Measurements from ENCODE around the gene OTOF.
A peak's percentile ranks its signal among the peaks of the same experiment; 100 is the strongest.

Gene OTOF

DNA sequence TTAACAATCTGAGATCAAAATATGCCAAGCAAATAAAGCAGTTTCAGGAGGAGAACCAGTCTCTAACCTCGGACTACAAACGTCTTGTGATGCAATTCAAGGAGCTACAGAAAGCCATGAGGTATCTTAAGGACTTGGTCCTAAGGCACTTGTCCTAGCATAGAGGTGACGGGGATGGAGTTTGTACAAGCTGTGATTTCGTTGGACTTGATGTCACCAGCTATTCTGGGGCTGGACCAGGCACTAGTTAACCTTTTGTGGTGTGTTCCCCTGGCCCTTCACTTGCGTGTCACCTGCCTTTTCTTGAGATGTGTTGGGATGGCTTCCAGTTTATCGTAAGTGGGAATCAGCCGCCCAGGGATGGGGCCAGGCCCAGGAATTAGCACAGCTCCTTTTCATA, 33.7 kb downstream of the OTOF start:
- no peak for DNase-seq

DNA sequence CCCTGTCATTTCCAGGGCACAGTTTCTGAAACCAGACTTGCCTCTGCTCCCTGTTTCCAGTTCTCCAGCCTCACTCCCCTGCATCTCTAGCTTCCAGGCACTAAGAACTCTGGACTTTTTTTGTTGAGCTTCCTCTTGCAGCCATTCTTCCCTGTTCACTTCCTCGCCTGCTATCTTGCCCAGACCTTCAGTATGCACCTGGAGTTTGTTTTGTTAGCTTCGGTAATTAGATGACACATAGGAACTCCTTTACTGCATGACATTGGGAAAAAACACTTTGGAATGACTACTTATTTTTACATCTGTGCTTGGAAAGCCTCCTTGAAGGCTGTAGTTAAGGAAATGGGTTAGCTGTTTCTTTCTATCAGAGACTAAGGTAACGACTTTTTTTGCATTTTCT, 35.2 kb downstream of the OTOF start:
- DNase-seq, result no peak

DNA sequence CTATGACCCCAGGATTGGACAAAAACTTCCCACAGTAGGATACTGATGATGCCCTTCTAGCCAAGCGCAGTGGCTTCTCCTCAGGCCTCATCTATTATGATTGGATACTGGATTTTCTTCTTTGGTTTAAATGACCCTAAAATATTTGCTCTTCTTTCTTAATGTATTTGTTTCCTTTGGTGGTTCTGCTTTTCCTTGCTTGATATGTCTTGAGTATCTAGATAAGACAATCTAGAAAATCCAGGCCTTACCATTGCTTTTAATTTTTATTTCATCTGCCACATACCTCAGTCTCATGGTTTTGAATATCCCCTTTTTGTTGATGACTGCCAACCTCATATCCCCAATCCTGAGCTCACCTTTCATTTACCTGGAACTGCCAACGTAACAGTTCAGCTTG, 35.6 kb downstream of the OTOF start:
- no peak for DNase-seq

DNA sequence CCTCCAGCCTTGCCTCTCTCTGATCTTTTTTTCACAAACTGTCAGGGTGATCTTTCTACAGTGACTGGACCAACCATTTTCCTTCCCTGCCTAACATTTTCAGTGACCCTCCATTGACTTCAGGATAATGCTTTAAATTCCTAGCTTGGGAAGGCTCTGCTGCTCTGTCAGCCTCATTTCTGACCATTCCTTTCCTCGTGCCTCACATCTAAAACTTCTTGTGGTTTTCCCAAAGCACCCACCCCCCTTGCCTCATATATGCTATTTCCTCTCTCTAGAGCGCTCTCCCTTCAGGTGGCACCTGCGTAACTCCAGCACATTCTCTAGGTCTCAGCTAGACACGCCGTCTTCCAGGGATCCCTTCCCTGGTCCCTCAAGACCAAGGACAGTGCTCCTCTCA, 39.0 kb downstream of the OTOF start:
- no peak for DNase-seq

DNA sequence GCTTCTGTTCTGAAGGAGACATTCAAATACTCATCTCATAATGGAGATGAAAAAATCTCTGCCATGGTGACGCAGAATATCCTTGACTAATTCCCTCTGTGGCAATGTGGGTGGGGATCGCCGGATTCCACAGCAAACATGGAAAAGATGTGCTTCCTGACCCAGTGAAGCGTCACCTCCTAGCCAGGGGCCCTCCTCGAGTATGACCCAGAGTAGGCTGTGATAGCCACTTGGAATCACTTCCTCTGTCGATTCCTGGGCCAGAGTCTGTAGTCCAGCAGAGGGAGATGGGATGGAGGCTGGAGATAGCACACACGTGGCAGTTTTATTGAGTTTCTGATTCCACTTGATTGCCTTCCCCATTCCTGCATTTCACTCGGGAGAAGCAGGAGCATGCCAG, 39.4 kb downstream of the OTOF start:
- no peak for DNase-seq

DNA sequence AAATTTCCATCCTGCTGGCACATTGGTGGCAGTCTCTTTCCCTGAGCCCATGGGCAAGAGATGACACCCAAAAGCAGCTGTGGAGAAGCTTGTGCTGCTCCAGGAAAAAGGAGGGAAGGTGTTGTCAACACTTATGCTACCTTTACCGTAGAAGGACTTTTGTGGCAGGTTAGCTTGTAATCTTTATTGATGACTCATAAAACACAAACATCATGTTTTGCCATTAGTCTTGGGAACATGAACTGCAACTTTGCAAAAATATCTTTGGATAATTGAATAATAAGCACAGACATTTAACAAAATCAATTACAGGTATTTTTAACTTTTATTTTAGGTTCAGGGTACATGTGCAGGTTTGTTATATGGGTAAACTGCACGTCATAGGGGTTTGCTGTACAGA, 42.8 kb downstream of the OTOF start:
- DNase-seq, result no peak

DNA sequence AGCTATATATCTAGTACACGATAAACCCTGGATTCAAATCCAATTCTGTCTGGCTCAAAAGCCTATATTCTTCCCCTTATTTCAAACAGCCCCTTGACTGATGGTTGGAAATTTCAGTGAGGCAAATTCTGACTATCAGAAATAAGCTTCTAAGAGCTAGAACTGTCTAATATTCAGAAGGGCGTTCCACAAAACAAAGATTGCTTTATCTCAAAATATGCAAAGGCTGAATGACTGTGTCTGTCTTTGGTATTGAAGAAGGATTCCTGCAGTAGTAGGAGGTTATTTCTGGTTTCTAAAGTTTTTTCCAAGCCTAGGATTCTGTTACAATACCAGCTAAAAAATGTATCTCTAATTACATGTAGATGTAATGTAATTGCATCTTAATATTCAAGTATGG, 45.1 kb downstream of the OTOF start:
- no peak for DNase-seq

DNA sequence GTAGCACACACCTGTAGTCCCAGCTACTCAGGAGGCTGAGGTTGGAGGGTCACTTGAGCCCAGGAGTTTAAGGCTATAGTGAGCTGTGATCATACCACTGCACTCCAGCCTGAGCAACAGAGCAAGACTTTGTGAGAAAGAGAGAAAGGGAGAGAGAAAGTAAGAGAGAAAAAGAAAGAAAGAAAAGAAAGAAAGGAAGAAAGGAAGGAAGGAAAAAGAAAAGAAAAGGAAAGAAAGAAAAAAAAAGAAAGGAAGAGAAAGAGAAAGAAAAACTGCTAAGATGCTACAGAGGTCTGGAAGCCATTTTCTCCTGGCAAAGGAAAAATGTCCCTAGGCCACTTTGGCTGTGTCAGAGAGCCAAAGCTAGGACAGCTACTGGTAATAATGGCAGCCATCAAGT, 45.6 kb downstream of the OTOF start:
- no peak for DNase-seq

DNA sequence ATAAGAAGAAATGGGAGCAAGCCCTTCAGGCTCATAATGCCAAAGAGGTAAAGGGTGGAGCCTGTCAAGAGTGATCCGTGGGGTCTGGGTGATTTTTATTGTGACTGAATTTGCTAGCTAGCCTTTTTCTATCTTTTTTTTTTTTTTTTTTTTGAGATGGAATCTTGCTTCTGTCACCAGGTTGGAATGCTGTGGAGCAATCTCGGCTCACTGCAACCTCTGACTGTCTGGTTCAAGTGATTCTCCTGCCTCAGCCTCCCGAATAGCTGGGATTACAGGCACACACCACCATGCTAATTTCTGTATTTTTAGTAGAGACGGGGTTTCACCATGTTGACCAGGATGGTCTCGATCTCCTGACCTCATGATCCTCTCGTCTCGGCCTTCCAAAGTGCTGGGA, 47.1 kb downstream of the OTOF start:
- no peak for DNase-seq

DNA sequence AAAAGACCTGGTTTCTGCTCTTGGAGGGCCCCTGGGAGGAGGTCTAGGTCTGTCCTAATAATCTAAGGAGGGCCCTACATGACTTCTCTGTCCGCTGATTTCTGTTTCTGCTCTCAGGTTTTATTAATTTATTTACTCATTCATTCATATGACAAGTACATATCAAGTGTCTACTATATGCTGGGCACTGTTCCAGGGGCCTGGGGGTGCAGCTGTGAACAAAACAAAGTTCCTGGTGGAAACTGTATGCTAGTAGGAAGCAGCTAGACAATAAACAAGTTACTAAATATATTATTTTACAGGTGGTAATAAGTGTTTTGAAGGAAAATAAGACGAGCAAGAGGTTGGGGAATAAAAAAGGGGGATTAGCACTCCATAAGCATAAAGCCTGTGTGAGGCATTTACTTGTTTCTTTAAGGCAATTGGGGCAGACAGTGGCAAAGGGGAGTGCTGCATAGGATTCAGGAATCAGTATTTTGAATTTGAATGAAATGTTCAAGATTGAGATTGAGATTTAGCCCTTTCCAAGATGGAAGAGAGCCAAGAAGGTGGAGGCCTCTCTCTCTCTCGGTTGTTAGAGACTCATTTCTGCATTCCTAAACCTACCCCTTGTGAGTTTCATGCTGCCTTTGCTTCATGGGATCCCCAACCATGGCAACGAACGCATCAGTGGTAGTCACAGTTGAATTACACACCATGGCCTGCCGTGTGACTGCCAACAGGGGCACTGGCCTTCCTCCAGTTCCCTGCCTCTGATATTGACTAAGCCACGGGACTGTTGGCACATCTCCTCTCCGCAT, 47.9 kb downstream of the OTOF start:
- DNase-seq, result peak; percentile 18

DNA sequence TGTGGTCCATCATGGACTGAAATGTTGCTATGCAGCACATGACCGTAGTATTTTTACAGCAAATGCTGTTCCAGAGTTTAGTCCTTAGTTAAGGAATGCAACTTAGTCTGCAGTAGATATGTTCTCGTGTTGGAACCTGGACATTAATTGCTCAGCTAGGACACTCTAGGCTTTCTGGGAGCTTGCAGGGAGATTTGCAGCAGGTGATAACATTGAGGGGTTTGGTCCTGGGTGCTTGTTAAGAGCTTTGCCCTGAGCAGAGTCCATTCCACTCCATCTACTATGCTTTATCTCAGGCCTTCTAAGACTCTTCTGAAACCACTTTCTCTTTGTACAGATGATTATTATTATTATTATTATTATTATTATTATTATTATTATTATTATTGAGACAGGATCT, 49.1 kb downstream of the OTOF start:
- no peak for DNase-seq

DNA sequence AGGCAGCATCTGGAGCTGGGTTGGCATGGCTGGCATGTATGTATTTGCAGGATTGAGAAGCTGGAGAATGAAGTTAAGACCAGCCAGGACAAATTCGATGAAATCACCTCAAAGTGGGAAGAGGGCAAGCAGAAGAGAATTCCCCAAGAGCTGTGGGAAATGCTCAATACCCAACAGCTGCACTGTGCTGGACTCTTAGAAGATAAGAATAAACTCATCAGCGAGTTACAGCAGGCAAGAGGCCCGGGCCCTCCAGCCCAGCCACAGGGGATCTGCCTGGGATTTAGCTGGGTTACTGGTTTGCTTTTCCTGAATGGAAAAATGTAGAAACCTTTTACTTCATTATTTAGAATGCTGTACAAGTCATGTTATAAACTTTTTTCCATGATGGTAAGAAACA, 53.7 kb downstream of the OTOF start:
- DNase-seq, result no peak

DNA sequence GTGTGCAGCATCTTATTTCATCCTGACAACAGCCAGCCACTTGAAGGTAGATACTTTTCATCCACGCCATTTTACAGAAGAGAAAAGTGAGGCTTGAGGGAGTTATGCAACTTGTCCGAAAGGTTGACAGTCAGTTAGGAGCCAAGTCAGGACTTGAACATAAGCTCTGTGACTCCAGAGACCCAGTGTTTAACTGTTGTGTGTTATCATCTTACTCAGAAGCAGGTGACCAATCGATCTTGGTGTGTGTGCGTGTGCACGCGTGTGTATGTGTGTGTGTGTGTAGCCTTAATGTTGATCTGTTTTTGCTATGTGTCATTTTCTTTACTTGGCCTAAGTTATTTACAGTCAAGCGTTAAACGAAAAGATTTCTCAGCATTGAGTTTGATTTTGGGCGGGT, 54.2 kb downstream of the OTOF start:
- no peak for DNase-seq

DNA sequence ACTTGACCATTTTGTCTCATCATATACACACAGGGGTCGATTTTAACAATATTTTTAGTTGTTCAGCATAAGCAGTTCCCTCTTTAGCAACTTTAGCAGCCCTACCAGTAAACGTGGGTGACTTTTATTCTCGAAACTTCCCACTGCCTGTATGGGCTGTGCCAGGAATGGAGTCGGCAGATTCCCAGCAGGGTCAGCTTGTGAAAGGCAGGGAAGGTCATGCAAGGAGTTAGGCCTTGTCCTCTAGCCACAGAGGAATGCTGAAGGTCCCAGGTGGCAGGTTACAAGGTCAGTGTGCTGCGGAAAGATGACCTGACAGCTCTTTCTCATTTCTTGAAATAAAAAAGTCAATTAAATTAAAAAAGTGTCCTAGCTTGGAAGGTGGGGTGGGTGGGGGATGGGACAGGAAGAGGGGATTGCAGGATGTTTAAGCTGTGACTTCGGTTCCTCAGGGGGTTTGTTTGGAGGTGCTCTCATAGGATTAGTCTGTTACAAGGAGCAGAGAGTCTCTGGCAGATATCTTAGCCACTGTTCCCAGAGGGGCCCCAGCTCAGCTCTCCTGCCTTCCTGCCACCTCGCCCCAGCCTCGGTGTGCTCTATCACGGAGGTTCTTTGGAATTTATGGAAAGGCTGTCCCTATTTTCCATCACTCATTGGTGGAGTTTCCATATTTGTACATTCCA, 54.8 kb downstream of the OTOF start:
- no peak for DNase-seq

DNA sequence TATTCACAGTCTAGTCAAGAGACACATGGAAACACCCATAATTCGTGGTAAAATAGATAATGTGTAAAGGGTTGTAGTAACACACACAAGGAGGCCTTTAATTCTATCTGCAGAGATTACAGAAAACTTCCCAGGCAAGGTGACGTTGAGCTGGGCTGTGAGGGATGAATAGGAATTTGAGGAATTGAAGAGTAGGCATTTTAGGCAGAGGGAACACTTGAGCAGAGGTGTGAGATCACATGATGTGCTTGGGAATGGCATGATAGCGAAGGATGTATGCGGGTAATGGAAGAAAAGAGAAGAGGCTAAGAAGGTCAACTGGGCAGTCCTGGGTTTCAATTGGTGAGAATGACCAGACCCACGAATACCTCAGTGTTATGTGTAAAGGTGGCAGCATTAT, 56.0 kb downstream of the OTOF start:
- no peak for DNase-seq

DNA sequence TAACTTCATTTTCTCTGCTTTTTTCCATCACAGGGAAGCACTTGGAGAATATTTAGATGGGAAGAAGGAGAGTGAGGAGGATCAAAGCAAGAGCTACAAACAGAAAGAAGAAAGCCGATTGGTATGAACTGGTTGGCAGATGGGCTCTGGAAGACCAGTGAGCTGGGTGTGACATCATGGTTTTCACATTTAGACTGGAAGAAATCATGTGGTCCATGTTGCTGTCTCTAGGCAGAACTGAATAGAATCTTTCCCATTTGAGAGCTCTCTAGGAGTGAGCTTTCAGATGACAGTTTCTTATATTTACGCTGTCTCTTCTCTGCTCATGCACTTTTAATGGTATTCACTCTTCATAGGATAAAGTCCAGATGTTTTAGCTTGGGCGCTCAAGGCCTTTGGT, 63.6 kb downstream of the OTOF start:
- DNase-seq, result peak; percentile 32

DNA sequence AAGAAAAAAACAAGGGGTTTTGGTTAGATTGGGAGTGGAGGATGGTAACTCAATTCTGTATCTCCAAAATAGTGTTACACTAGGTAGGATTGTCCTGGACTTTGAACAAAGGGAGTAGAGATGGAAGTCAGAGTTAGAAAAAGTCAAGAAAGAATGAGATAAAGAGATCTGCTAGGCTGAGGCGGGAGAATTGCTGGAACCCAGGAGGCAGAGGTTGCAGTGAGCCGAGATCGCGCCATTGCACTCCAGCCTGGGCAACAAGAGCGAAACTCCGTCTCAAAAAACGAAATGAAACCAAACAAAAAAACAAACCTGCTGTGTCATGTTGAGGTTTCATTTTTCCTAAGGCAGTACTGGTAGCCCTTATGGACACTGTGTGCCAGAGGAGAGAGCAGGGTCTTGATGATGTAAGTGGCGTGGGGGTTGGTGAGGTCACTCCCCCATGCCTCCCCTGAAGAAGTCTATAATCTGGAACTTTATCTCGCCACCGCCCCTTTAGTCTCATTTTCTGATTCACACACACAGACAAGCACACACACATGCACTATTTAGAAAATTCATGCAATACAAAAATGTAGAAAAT, 65.7 kb downstream of the OTOF start:
- DNase-seq, result no peak

DNA sequence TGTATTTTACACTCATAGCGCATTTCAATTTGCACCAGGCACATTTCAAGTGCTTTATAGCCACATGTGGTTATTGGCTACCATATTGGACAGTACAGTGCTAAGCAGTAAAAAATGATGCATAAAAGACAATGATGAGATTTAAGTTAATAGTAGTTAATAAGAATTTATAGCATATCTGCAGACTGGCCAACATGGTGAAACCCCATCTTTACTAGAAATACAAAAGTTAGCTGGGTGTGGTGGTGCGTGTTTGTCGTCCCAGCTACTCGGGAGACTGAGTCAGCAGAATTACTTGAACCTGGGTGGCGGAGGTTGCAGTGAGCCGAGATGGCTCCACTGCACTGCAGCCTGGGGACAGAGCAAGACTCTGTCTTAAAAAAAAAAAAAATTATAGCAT, 66.5 kb downstream of the OTOF start:
- no peak for DNase-seq

DNA sequence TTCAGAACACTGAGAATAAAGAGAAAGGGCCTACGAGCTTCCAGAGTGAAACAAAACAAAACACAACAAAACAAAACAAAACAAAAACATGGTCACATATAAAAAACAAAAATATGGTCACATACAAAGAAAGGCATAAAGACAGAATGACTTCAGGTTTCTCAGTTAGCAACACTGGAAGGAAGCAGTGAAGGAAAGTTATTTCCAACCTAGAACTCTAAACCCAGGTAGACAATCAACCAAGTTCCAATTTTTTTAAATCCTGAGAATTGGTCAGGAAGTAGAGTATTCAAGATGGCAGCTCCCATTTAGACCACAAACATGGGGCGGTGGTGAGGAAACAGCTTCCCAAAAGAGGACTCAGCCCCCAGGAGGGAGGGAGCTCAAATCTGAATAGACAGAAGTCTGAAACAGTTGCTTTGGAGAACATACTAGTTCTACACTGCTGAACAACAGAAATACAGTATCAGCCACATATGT, 67.1 kb downstream of the OTOF start:
- DNase-seq, result no peak

DNA sequence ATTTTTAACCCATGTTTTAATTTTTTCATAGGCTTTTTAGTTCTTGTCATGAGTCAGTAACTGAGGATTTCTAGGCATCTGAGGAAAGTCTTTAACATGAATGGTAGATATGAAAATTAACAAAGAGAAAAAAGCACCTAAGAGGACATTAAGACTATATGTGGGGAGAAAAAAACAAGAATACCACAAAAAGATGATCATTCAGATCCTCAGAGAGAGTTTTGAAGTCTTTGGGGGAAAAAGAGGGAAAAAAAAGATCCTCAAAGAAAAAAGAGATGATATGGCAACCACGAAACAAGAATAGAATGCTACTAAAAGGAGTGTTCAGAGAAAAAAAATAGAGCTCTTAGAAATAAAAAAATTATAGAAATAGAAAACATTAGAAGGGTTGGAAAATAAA, 68.1 kb downstream of the OTOF start:
- DNase-seq, result no peak

DNA sequence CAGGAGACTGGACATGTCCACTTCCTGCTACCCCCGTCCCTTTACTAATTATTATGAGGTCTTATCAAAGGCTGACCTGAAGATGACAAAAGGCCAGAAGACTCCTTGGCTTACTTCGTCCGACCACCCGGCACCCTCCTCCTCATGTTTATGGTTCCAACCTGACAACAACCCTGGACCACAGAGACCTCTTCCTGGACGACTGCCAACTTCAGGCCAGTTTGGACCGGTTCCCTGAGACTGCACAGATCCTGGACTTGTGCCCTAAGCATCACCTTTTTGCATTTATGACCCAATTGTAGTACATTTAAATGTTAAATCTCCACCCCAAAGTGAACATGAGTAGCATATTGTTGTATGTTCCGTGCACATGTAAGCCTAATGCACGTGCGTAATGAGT, 70.4 kb downstream of the OTOF start:
- no peak for DNase-seq

Data from NCI-H1694 (cell line).